HG03175 (cell line): Measurements from ENCODE around the gene GLUL.
"Not testable (repeated sequence)": the region's sequence is repeated elsewhere in the genome, so short reads cannot be mapped to it uniquely, and the experiment has no call there.

Source experiments
- ATAC-seq: cut with Tn5 transposase; IDR thresholded peaks from one replicate; pipeline ENCODE4 v1.9.1; 2021; ENCODE audit warnings: mild to moderate bottlenecking, moderate library complexity; ENCODE audit not compliant: unreplicated experiment

The GLUL gene

GRCh38 chr1:182395906-182396305 lies 4.3 kb upstream of the GLUL start:
- no peak for ATAC-seq

- no peak for ATAC-seq
Observed at GRCh38 chr1:182394055-182394775, 2.6 kb upstream of the GLUL start.

GRCh38 chr1:182392050-182393028 lies 749 bp upstream of the GLUL start:
- ATAC-seq: peak; percentile 9

GRCh38 chr1:182391028-182391361 lies 595 bp downstream of the GLUL start:
- no peak for ATAC-seq

- ATAC-seq: no peak
Observed at GRCh38 chr1:182389619-182390047, 2.0 kb downstream of the GLUL start.

- ATAC-seq: no peak
Observed at GRCh38 chr1:182388392-182389134, 3.0 kb downstream of the GLUL start.

GRCh38 chr1:182387566-182387965 lies 4.0 kb downstream of the GLUL start:
- ATAC-seq: no peak

GRCh38 chr1:182386980-182387379 lies 4.6 kb downstream of the GLUL start:
- ATAC-seq: no peak

- no peak for ATAC-seq
Observed at GRCh38 chr1:182385885-182386853, 5.4 kb downstream of the GLUL start.

- no peak for ATAC-seq
Observed at GRCh38 chr1:182384387-182384960, 7.1 kb downstream of the GLUL start.

- no peak for ATAC-seq
Observed at GRCh38 chr1:182383934-182384333, 7.7 kb downstream of the GLUL start.

GRCh38 chr1:182383037-182383661 lies 8.4 kb downstream of the GLUL start:
- ATAC-seq: no peak

- no peak for ATAC-seq
Observed at GRCh38 chr1:182381962-182382819, 9.4 kb downstream of the GLUL start.

GRCh38 chr1:182380199-182380598 lies 11.4 kb downstream of the GLUL start:
- ATAC-seq: no peak

GRCh38 chr1:182379781-182380180 lies 11.8 kb downstream of the GLUL start:
- ATAC-seq: not testable (repeated sequence)

- ATAC-seq: no peak
Observed at GRCh38 chr1:182376936-182377574, 14.5 kb downstream of the GLUL start.

GRCh38 chr1:182374101-182374834 lies 17.3 kb downstream of the GLUL start:
- ATAC-seq: no peak
